ES-I3 (cell line): ENCODE data around the gene GREM1.
A peak's percentile ranks its signal among the peaks of the same experiment; 100 is the strongest.

Source experiments
- H3K36me3 ChIP-seq: 2 replicates; pipeline ENCODE4 v1.6.1; 2013; ENCODE audit warnings: mild to moderate bottlenecking, low read length, control low read depth, moderate library complexity; ENCODE audit not compliant: insufficient read depth
- H3K4me1 ChIP-seq: 2 replicates; pipeline ENCODE4 v1.6.1; 2013; ENCODE audit warnings: mild to moderate bottlenecking, control low read depth, low read length; ENCODE audit not compliant: insufficient read depth
- H3K9ac ChIP-seq: 2 replicates; pipeline ENCODE4 v1.6.1; 2013; ENCODE audit warnings: low read depth, mild to moderate bottlenecking, low read length, moderate library complexity
- H3K9me3 ChIP-seq: 2 replicates; pipeline ENCODE4 v1.6.1; 2013; ENCODE audit warnings: mild to moderate bottlenecking, low read length, moderate library complexity; ENCODE audit not compliant: control insufficient read depth, insufficient read depth

GREM1 gene

GRCh38 chr15:32707436-32707835 lies 10.4 kb upstream of the GREM1 start:
- Histone ChIP-seq H3K9ac (no peak overlapping the region), H3K36me3 (no peaks in the 10 kb centered on the region), H3K9me3 (no peaks in the 10 kb centered on the region), H3K4me1 (peaks cover 10% of the 10 kb centered on the region; the same call in 1 of the 2 replicates)

DNA sequence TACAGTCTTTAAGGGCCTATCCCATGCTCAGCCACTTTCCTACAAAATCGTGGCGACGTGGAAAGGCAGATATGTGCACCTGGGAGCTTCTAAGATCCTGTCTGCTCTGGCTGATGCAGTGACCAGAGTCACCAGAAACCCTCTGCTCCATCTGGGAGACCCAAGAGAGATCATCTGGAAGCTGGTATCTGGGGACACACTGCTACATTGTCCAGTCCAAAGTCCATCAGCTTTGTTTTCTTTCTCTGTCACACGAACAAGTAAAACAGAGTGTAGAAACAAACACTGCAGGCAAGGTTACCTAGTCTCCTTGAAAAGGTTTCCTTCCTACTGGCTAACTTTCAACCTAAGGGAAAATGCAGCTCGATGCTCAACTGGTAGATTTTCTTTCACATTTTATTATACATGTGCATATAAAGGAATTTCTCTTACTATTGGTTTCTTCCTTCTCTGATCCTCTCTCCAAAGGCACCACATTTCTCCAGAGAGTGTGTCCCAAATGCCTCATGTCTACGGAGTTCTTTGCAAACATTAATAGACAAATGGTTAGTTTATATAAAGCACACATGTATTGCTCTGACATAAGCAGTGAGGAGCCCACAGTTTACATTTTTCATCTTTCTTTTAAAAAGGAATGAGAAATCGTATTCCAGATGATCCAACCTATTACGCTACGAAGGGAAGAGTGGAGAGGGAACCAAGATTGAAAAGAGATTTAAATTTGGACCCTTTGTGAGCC lies 8.3 kb upstream of the GREM1 start:
- H3K4me1 ChIP-seq, result peaks cover 11% of the 10 kb centered on the region; the same call in 1 of the 2 replicates
- H3K36me3 ChIP-seq, result no peaks in the 10 kb centered on the region
- H3K9me3 ChIP-seq, result no peaks in the 10 kb centered on the region
- H3K9ac ChIP-seq, result no peak overlapping the region

- no peak overlapping the region for H3K9ac ChIP-seq
- H3K4me1 ChIP-seq, result peaks cover 8% of the 10 kb centered on the region
Observed at GRCh38 chr15:32715276-32715675, 2.5 kb upstream of the GREM1 start.

DNA sequence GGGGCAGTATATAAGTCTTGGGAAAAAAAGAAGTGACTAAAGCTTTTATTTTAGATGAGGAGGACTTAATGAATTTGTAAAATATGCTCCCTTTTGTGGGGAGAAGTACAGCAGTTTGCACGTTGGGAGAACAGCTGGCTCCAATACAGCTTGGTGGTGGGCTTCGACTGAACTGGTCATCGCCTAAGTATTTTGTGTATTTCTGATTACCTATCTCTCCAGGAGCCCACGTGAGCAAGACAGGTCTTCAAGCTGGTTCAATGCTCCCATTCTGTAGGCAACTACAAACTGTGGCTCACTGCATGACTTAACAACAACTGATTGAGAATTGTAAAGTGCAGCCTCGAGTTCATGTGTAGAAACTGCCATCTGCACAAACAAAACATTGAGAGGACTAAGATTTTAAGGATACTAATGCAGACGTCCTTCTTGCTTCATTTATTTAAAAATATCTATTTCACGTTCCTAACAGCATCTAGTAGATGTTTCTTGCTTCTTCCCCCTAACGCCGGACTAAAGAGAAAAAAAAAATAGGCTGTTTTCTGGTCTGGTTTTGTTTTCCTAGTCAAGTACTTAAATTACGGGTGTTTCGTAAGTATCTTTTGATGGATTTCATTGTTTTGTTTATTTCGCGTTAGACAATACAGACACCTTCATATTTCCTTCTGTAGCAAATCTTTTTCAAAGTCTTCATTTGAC lies 1.4 kb upstream of the GREM1 start:
- Histone ChIP-seq H3K9ac (peak overlapping the region; percentile 80; the same call in 1 of the 2 replicates), H3K9me3 (no peaks in the 10 kb centered on the region), H3K4me1 (peaks cover 8% of the 10 kb centered on the region), H3K36me3 (no peaks in the 10 kb centered on the region)

More at GRCh38 chr15:32715276-32715675, 2.5 kb upstream of the GREM1 start:
- Histone ChIP-seq H3K9me3 (no peaks in the 10 kb centered on the region), H3K36me3 (no peaks in the 10 kb centered on the region)

DNA sequence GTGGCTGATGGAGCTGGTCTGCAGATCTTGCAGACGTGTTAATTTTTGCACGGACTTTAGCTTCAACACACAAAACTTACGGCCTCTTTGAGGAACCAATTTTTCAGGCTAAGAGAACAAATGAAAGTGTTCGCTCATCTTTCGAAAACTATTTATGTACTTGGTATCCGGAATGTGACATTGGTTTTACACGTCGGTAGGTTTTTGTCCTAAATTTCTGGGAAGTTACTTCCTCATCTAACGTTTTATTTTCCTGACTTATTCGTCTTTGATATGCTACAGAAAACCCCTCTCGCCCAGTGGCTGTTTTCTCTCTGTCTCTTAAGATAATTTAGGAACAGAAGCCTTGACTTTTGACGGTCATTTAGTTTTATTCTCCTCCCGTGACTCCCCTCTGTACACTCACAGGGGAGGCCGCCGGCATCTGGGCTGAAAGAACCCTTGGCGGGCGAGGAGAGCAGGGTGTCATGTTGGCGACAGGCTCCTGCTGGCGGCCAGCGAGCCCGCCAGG lies 834 bp upstream of the GREM1 start:
- Histone ChIP-seq H3K9ac (peak overlapping the region; percentile 80; the same call in 1 of the 2 replicates), H3K36me3 (no peaks in the 10 kb centered on the region), H3K9me3 (no peaks in the 10 kb centered on the region), H3K4me1 (peaks cover 6% of the 10 kb centered on the region)

- peak overlapping the region; percentile 80 for H3K9ac ChIP-seq
- H3K36me3 ChIP-seq, result no peaks in the 10 kb centered on the region
- no peaks in the 10 kb centered on the region; the same call in none of the 2 replicates for H3K4me1 ChIP-seq
- H3K9me3 ChIP-seq, result no peaks in the 10 kb centered on the region
Observed at GRCh38 chr15:32718227-32718820, 520 bp downstream of the GREM1 start.

DNA sequence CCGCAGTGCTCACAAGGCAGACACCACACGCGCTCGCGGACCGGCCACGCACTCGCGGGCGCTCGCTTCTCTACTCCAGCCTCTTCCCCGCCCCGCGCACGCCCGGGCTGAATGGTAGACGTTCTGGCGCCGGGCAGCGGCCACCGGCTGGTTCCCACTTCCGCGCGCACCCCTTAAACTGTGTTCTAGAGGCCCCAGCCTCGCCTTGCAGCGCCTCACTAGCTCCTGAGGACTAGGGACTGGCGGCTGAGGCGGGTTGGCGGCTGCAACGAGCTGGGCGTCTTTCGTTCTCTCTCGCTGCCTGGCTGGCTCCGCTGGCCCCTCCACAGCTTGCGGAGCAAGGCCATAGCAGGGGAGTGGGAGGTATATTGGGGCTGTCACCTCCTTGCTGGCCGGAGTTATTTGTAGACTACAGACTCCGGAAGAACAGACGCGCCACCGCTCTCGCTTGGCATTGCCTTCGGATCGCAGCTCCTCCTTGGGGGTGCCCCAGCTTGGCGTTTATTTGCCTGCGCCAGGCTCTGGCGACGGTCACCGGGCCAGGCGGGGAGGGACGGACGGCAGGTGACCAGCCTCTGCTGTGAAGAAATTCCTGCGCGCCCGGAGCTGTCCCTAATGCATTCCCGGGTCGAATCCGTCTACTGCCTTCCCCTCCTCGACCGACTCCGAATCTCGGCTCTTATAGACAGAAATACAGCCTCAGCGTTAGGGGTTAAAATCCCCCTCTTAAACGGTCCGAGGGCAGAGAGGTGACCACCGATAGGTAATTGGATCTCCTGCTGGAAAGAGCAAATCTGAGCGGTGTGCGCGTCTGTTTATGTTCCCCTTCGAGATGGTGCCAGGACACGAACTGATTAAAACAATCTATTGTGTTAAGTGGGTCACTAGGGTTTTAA lies 1.3 kb downstream of the GREM1 start:
- H3K36me3 ChIP-seq, result no peaks in the 10 kb centered on the region
- H3K4me1 ChIP-seq, result no peaks in the 10 kb centered on the region; the same call in none of the 2 replicates
- peak overlapping the region; percentile 80 for H3K9ac ChIP-seq
- H3K9me3 ChIP-seq, result no peaks in the 10 kb centered on the region

DNA sequence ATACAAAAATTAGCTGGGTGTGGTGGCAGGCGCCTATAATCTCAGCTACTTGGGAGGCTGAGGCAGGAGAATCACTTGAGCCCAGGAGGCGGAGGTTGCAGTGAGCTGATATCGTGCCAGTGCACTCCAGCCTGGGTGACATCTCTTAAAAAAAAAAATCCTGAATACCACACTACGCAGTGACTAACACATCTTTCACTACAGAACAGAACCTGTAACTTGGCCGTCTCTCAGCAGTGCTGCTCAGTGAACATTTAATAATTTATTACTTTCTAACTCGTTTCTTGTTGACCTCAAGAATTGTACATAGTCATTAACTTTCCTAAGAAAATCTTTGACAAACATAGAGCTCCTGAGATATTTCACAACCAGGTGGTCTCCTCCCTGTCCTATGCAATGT lies 3.8 kb downstream of the GREM1 start:
- H3K4me1 ChIP-seq, result no peaks in the 10 kb centered on the region; the same call in 1 of the 2 replicates
- H3K9me3 ChIP-seq, result no peaks in the 10 kb centered on the region
- H3K9ac ChIP-seq, result no peak overlapping the region
- H3K36me3 ChIP-seq, result no peaks in the 10 kb centered on the region

GRCh38 chr15:32722136-32722535 lies 4.3 kb downstream of the GREM1 start:
- H3K36me3 ChIP-seq, result no peaks in the 10 kb centered on the region
- no peaks in the 10 kb centered on the region for H3K9me3 ChIP-seq
- no peak overlapping the region for H3K9ac ChIP-seq
- no peaks in the 10 kb centered on the region; the same call in 1 of the 2 replicates for H3K4me1 ChIP-seq

GRCh38 chr15:32723171-32723948 lies 5.6 kb downstream of the GREM1 start:
- H3K4me1 ChIP-seq, result no peaks in the 10 kb centered on the region; the same call in 1 of the 2 replicates
- H3K9me3 ChIP-seq, result no peaks in the 10 kb centered on the region
- H3K36me3 ChIP-seq, result no peaks in the 10 kb centered on the region
- H3K9ac ChIP-seq, result no peak overlapping the region

- no peaks in the 10 kb centered on the region for H3K9me3 ChIP-seq
- H3K4me1 ChIP-seq, result peaks cover 15% of the 10 kb centered on the region
- H3K36me3 ChIP-seq, result 0 out of 2 replicates have a peak, but pooled peaks cover 4% of the 10 kb centered on the region
- no peak overlapping the region for H3K9ac ChIP-seq
Observed at GRCh38 chr15:32729700-32730395, 12.0 kb downstream of the GREM1 start.

GRCh38 chr15:32730677-32731654 lies 13.2 kb downstream of the GREM1 start:
- Histone ChIP-seq H3K9me3 (no peaks in the 10 kb centered on the region), H3K9ac (no peak overlapping the region; the same call in 1 of the 2 replicates), H3K36me3 (0 out of 2 replicates have a peak, but pooled peaks cover 4% of the 10 kb centered on the region), H3K4me1 (peaks cover 15% of the 10 kb centered on the region)
